Endothelial cell of umbilical vein (primary cell): Measurements from ENCODE around the gene ZNF232. TPM values are rescaled to one million over a fixed set of nuclear protein-coding genes. Genes with fewer than 3 reads are reported as not detected.

Source experiments
- BruUV-seq: library from RNA; stranded (reverse); fragments of 400-500 nt; replicated peaks from 2 replicates; lab custom pipeline; 2021; lab: Mats Ljungman, UMichigan
- CTCF ChIA-PET: fragments of 300-600, 350-600 bp; sonication (Branson Sonifier 250); formaldehyde crosslinking; loops from one replicate; lab custom pipeline; 2021; ENCODE audit warnings: antibody characterized with exemption, inconsistent platforms; lab: Charles Lee
- POLR2A ChIA-PET: fragments of 300-600, 350-600 bp; sonication (Branson Sonifier 250); formaldehyde crosslinking; loops from one replicate; lab custom pipeline; 2021; ENCODE audit warnings: antibody characterized with exemption, inconsistent platforms; lab: Charles Lee
- DNase-seq: peaks from one replicate; pipeline ENCODE4 v3.0.0-alpha.2; 2011; ENCODE audit warnings: low read depth, low spot score
- FAIRE-seq: peaks from 2 replicates; lab custom pipeline; 2011; peaks lifted over from hg19 to GRCh38; lab: Jason Lieb, UNC
- H2AFZ ChIP-seq: 2 replicates; pipeline ENCODE4 v1.6.0; 2012; ENCODE audit warnings: low read depth, low read length, control low read depth, inconsistent platforms
- H3K27ac ChIP-seq: 2 replicates; pipeline ENCODE4 v1.5.1; 2011; ENCODE audit warnings: low read depth, mild to moderate bottlenecking, control low read depth, low read length, moderate library complexity; ENCODE audit not compliant: insufficient read depth
- H3K27me3 ChIP-seq, 2 experiments: 2 replicates each; pipeline versions ENCODE4 v1.6.0 to v1.6.1; 2011; ENCODE audit warnings: low read length in 2 of 2, mixed read lengths in 1 of 2; ENCODE audit not compliant: control insufficient read depth in 2 of 2, insufficient read depth in 2 of 2
- H3K36me3 ChIP-seq, 2 experiments: 2 replicates in 1 of 2; 3 replicates in 1 of 2; pipeline ENCODE4 v1.5.1; 2011; ENCODE audit warnings: low read length in 2 of 2, mild to moderate bottlenecking in 1 of 2, moderate library complexity in 1 of 2; ENCODE audit not compliant: control insufficient read depth in 2 of 2, insufficient read depth in 2 of 2; ENCODE audit errors: extremely low read depth in 1 of 2
- H3K4me1 ChIP-seq: 3 replicates; pipeline ENCODE4 v1.5.1; 2011; ENCODE audit warnings: mild to moderate bottlenecking, low read length; ENCODE audit not compliant: control insufficient read depth, insufficient read depth; ENCODE audit errors: extremely low read depth
- H3K4me2 ChIP-seq: 2 replicates; pipeline ENCODE4 v1.6.1; 2011; ENCODE audit warnings: low read length, control low read depth, mixed read lengths; ENCODE audit not compliant: insufficient read depth
- H3K4me3 ChIP-seq, 3 experiments: fragments of 200-600 bp in 1 of 3; sonication (generic), shearing (Covaris generic) in 1 of 3; replicated peaks in 1 of 3; 2 replicates each; pipeline ENCODE4 v1.5.1; 2011 to 2016; ENCODE audit warnings: control low read depth in 3 of 3, low read length in 3 of 3, mild to moderate bottlenecking in 2 of 3, inconsistent platforms in 1 of 3, low read depth in 1 of 3, moderate library complexity in 1 of 3; ENCODE audit not compliant: insufficient read depth in 1 of 3
- H3K79me2 ChIP-seq: 2 replicates; pipeline ENCODE4 v1.6.0; 2012; ENCODE audit warnings: low read length, inconsistent platforms; ENCODE audit not compliant: control insufficient read depth, insufficient read depth
- H3K9ac ChIP-seq: replicated peaks from 2 replicates; pipeline ENCODE3; 2011; ENCODE audit warnings: low read length, control low read depth; ENCODE audit not compliant: insufficient read depth; ENCODE audit errors: extremely low read depth
- H3K9me1 ChIP-seq: replicated peaks from 3 replicates; pipeline ENCODE4 v1.6.0; 2011; ENCODE audit warnings: mild to moderate bottlenecking, low read length; ENCODE audit not compliant: control insufficient read depth, insufficient read depth; ENCODE audit errors: extremely low read depth
- H3K9me3 ChIP-seq: replicated peaks from 2 replicates; pipeline ENCODE4 v1.5.1; 2012; ENCODE audit warnings: low read length, inconsistent platforms; ENCODE audit not compliant: control insufficient read depth, insufficient read depth
- H4K20me1 ChIP-seq: replicated peaks from 2 replicates; pipeline ENCODE3; 2011; ENCODE audit warnings: mild to moderate bottlenecking, low read length; ENCODE audit not compliant: control insufficient read depth, insufficient read depth; ENCODE audit errors: extremely low read depth
- CTCF ChIP-seq, 2 donors: IDR thresholded peaks; 1 replicate in 1 of 2; 2 replicates in 1 of 2; pipeline ENCODE4 v1.5.1; 2011; ENCODE audit warnings: low read length in 2 of 2, mild to moderate bottlenecking in 2 of 2, moderate library complexity in 2 of 2, control low read depth in 1 of 2, inconsistent platforms in 1 of 2, low read depth in 1 of 2; ENCODE audit not compliant: insufficient read depth in 1 of 2; ENCODE audit errors: extremely low read depth in 1 of 2
- EZH2 ChIP-seq: IDR thresholded peaks from 2 replicates; pipeline ENCODE4 v1.6.1; 2012; ENCODE audit warnings: borderline replicate concordance, low read depth, mild to moderate bottlenecking, moderate library complexity, low read length, inconsistent platforms; ENCODE audit not compliant: severe bottlenecking
- FOS ChIP-seq: IDR thresholded peaks from 2 replicates; pipeline ENCODE4 v1.6.1; 2011; ENCODE audit warnings: mild to moderate bottlenecking, low read length, moderate library complexity, borderline replicate concordance; ENCODE audit not compliant: insufficient read depth
- GATA2 ChIP-seq: IDR thresholded peaks from 2 replicates; pipeline ENCODE4 v1.7.0; 2011; ENCODE audit warnings: low read depth, mild to moderate bottlenecking, moderate library complexity, mixed read lengths, low read length; ENCODE audit not compliant: insufficient read length, insufficient read depth
- JUN ChIP-seq: IDR thresholded peaks from 2 replicates; pipeline ENCODE4 v1.6.1; 2011; ENCODE audit warnings: borderline replicate concordance, low read depth; ENCODE audit not compliant: insufficient read length, insufficient read depth
- MAX ChIP-seq: IDR thresholded peaks from 2 replicates; pipeline ENCODE4 v1.6.1; 2011; ENCODE audit not compliant: insufficient read depth, insufficient read length
- MYC ChIP-seq: IDR thresholded peaks from one replicate; pipeline ENCODE4 v1.6.1; 2011; ENCODE audit warnings: mild to moderate bottlenecking, low read depth, low read length
- POLR2A ChIP-seq: IDR thresholded peaks from 2 replicates; pipeline ENCODE4 v1.6.1; 2012; ENCODE audit warnings: low read depth, mild to moderate bottlenecking, control low read depth, low read length
- POLR2AphosphoS5 ChIP-seq: IDR thresholded peaks from 2 replicates; pipeline ENCODE4 v1.6.1; 2012; ENCODE audit warnings: low read depth, mild to moderate bottlenecking, control low read depth, low read length, moderate library complexity; ENCODE audit not compliant: insufficient read depth
- dilution Hi-C: fragments of 300-500 bp; cut with MboI; formaldehyde crosslinking; loops from one replicate; pipeline ENCODE4 v1.15.0; 2019; ENCODE audit warnings: low sequenced_read_pairs; ENCODE audit not compliant: extremely low pct_ligation_motif_present
- intact Hi-C: fragments of 100-400 bp; cut with micrococcal nuclease; formaldehyde crosslinking; loops from one replicate; pipeline ENCODE4 v1.10.0; 2022
- polyA plus RNA-seq, 4 experiments: library from polyadenylated mRNA; depleted of rRNA in 3 of 4; stranded (reverse) in 3 of 4; unstranded in 1 of 4; fragments of >200 nt; gene quantifications; 2 replicates each; pipeline versions ENCODE4 v1.2.1 to v1.2.3, GENCODE V29; 2011 to 2012; ENCODE audit warnings: missing spikeins in 1 of 4
- total RNA-seq: library from RNA; stranded (reverse); gene quantifications from 2 replicates; pipeline ENCODE4 v1.2.3, GENCODE V29; 2021

ZNF232 gene
- total and polyA plus RNA-seq, 2 donors (not counting 3 experiments of a cell fraction or from before 2014, with no cell fraction given), result 3.1 to 9.9 TPM

DNA sequence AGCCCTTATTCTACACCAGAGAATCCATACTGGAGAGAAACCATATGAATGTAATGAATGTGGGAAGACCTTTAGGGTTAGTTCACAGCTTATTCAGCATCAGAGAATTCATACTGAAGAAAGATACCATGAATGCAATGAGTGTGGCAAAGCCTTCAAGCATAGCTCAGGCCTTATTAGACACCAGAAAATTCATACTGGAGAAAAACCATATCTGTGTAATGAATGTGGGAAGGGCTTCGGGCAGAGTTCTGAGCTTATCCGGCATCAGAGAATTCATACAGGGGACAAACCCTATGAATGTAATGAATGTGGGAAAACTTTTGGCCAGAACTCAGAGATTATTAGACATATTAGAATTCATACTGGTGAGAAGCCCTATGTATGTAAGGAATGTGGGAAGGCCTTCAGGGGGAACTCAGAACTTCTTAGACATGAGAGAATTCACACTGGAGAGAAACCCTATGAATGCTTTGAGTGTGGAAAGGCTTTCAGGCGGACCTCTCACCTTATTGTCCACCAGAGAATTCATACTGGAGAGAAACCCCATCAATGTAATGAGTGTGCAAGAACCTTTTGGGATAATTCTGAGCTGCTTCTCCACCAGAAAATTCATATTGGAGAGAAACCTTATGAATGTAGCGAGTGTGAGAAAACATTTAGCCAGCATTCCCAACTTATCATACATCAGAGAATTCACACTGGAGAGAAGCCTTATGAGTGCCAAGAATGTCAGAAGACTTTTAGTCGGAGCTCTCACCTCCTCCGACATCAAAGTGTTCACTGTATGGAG lies 19.3 kb downstream of the ZNF232 start:
- DNase-seq (no peak), FAIRE-seq (no peak)
- no peaks in the 10 kb centered on the region for H3K79me2 ChIP-seq
- peaks cover 0 to 2% of the 10 kb centered on the region in 2 experiments for H3K36me3 ChIP-seq
- no peaks in the 10 kb centered on the region for H3K9me1 ChIP-seq
- H2AFZ ChIP-seq, result no peak overlapping the region
- ChIA-PET POLR2A (no interaction called here), CTCF (no interaction called here)
- no peak for TF ChIP-seq POLR2AphosphoS5
- no peak for TF ChIP-seq GATA2
- no peak for TF ChIP-seq MYC
- no peak for TF ChIP-seq EZH2
- TF ChIP-seq JUN, result no peak
- no peak for TF ChIP-seq FOS
- TF ChIP-seq CTCF (IDR thresholded peaks at IDR 0.05; ENCODE audit: extremely low read depth in 1 of 2, insufficient read depth in 1 of 2, low read depth in 1 of 2, low read length in 2 of 2), result no peak
- no peak for TF ChIP-seq MAX
- TF ChIP-seq POLR2A, result no peak
- no peak overlapping the region for H3K4me3 ChIP-seq
- BruUV-seq, result no TSS peak
- H3K9me3 ChIP-seq, result peaks cover 22% of the 10 kb centered on the region
- H3K9ac ChIP-seq, result no peak overlapping the region
- H3K27ac ChIP-seq, result no peak overlapping the region
- H3K27me3 ChIP-seq, result peaks cover 4 to 19% of the 10 kb centered on the region in 2 experiments
- no peaks in the 10 kb centered on the region for H3K4me1 ChIP-seq
- no peaks in the 10 kb centered on the region for H4K20me1 ChIP-seq
- no peak overlapping the region for H3K4me2 ChIP-seq
- intact Hi-C loops (no loop called here), dilution Hi-C loops (no loop called here)
